ENCODE results near the gene TMEM121B.

TMEM121B gene

DNA sequence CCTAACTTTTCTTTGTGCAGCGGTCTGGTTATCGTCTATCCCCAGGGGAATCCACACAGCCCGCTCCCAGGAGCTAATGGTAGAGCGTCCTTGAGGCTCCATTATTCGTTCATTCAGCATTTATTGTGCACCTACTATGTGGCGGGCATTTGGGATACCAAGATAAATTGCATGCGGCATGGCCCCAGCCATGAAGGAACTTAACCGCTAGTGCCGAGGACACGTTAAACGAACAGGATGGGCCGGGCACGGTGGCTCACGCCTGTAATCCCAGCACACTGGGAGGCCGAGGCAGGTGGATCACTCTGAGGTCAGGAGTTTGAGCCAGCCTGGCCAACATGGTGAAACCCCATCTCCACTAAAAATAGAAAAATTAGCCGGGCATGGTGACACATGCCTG is 11.2 kb downstream of the TMEM121B start:
- FAIRE-seq: no peak

DNA sequence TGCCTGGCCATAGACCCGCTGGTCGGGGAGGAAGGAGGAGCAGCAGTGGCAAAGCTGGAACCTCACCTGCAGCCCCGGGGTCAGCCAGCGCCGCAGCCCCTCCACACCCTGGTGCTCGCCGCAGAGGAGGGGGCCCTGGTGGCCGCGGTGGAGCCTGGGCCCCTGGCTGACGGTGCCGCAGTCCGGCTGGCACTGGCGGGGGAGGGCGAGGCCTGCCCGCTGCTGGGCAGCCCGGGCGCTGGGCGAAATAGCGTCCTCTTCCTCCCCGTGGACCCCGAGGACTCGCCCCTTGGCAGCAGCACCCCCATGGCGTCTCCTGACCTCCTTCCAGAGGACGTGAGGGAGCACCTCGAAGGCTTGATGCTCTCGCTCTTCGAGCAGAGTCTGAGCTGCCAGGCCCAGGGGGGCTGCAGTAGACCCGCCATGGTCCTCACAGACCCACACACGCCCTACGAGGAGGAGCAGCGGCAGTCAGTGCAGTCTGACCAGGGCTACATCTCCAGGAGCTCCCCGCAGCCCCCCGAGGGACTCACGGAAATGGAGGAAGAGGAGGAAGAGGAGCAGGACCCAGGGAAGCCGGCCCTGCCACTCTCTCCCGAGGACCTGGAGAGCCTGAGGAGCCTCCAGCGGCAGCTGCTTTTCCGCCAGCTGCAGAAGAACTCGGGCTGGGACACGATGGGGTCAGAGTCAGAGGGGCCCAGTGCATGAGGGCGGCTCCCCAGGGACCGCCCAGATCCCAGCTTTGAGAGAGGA is 11.9 kb downstream of the TMEM121B start:
- FAIRE-seq: no peak

DNA sequence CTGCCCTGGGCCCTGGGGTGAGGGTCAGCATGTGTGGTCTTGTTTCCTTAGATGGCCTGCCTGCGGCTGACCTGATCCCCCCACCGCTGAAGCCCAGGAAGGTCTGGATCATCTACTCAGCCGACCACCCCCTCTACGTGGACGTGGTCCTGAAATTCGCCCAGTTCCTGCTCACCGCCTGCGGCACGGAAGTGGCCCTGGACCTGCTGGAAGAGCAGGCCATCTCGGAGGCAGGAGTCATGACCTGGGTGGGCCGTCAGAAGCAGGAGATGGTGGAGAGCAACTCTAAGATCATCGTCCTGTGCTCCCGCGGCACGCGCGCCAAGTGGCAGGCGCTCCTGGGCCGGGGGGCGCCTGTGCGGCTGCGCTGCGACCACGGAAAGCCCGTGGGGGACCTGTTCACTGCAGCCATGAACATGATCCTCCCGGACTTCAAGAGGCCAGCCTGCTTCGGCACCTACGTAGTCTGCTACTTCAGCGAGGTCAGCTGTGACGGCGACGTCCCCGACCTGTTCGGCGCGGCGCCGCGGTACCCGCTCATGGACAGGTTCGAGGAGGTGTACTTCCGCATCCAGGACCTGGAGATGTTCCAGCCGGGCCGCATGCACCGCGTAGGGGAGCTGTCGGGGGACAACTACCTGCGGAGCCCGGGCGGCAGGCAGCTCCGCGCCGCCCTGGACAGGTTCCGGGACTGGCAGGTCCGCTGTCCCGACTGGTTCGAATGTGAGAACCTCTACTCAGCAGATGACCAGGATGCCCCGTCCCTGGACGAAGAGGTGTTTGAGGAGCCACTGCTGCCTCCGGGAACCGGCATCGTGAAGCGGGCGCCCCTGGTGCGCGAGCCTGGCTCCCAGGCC is 12.7 kb downstream of the TMEM121B start:
- FAIRE-seq: no peak

DNA sequence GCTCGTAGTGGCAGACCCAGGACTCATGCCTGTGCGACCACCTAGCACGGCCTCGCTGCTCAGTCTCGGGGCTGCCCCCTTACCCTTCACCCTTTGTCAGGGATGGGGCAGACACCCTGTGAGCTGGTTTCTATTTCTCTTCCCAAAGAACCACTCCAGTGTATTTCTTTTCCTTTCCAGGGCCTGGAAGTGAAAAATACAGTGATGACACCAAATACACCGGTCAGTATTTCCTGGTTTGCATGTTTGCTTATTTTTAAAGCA is 13.7 kb downstream of the TMEM121B start:
- FAIRE-seq: no peak

DNA sequence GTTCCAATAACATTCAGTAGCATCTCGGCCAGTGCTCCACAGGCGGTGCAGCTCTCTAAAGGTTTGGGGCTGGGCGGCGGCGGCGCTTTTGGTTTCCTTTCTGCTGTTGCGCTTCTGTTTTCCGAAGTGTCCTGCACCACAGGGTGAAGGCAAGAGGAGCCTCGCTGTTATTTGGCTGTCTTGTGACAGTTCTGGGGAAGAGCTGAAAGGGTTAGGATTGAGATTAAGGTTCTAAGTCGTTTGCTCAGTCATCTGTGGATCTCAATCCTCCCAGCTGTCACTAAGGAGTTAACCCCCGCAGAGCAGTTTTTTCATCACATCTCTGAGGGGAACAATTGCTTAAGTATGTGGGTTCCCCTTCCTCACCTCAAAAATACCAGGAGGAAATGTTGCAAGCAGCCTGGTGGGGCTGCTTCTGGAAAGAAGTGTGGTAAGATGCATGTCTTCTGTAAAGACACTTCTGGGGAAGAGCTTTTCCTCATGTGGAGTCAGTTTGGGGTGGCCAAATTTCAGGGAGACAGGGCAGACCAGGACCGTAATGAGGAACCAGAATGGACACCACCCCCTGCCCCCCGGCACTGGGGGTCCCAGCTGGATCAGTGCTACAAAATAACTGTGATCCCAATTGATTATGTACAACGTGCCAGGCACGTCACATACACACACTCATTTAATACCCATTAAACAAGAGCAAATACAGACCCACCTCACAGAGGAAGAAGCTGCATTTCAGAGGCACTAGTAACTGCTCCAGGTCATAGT is 14.2 kb downstream of the TMEM121B start:
- FAIRE-seq: no peak

DNA sequence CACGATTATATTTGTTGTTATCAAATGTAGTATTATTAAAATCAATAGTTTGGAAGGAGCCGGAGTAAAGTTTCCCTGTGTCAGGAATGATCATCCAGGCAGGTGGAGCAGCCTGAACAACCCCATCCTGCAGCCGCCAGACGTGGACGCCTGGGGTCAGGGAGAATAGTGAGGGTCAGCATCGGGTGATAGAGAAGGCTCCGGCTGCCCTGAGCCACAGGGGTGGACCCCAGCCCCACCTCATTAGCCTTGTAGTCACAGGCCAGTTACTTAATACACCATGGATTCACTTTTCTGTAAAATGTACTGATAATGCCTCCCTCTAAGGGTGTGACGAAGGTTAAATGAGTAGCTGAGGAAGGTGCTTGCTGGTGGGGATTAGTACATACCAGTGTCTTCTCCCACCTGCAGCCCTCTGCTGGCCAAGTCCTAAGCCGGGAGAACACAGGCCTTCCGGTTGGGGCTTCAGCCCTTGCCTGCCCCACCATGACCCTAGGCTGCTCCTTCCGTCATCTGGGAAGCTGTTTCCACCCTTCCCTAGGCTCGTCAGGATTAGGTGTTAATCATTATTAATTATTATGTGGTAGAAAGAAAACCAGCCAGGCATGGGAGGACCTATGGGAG is 14.9 kb downstream of the TMEM121B start:
- FAIRE-seq: no peak

DNA sequence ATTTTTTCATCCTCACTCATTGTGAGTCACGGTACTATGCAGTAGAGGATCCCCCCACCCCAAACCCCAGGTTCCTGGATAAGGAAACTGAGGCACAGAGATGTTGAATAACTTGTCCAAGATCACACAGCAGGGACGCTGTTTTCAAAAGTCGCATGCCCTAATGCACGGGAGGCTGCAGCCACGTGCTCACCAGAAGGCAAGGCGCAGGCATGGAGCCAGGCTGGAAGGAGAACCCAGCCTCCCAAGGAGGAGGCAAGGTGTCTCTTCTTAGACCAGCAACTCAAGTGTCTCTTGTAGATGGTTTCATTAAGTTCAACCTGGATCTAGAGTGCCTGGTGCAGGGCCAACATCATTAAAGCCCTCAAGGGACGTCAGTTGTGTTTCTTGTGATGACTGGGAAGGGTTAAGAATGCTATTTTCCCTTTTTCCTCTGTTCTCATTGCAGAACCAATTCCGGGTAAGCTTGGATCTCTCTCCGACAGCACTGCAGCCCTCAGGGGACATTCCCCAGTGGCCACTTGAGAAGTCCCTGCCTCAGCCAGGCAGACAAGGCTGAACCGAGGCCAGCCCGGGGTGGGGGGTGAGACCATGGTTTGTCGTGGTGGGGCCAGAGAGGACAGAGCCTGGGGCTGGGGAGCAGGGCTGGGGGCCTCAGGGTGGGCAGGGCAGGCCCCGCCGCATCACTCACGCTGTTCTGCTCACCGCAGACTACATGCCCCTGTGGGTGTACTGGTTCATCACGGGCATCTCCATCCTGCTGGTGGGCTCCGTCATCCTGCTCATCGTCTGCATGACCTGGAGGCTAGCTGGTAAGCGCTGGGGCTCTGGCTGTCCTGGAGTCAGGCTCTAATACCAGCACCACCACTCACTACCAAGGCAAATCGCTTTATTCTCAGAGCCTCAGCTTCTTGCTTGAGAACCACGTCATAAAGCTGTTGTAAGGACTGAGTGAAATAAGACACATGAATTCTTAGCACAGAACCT is 15.7 kb downstream of the TMEM121B start:
- FAIRE-seq: no peak

DNA sequence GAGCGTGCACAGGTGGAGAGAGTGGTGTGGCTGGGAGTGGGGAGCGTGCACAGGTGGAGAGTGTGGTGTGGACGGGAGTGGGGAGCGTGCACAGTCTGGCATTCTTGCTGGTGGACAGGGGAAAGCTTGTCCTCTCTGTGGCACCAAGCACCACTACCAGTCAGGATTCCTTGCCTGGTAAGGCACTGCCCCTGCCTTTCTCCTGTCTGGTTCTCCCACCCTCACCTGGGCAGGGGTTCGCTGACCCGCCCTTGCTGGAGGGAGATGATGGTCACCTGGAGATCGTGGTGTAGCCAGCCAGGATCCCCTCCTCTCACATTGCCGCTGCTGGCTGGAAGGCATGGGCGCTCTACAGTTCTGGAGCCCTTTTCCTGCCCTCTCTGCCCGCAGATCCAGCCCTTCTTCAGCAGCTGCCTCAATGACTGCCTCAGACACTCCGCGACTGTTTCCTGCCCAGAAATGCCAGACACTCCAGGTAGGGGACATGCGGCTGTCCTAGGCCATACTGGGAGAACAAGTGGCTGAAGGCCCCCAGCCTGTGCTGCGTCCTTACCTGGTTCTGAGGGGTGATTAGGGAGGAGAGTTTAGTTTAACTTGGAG is 16.7 kb downstream of the TMEM121B start:
- FAIRE-seq: no peak

DNA sequence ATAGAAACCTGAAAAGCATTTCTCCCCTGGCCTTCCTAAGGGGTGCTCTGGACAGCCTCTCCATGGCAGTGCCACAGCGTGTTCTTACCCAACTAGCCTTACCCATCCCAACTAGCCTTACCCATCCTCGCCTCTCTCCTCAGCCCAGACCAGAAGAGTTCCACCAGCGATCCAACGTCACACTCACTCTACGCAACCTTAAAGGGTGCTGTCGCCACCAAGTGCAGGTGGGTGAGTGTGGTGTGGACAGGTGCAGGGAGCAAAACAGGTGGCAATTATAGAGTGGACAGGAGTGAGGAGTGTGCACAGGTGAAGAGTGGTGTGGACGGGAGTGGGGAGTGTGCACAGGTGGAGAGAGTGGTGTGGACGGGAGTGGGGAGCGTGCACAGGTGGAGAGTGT is 17.8 kb downstream of the TMEM121B start:
- FAIRE-seq: no peak

DNA sequence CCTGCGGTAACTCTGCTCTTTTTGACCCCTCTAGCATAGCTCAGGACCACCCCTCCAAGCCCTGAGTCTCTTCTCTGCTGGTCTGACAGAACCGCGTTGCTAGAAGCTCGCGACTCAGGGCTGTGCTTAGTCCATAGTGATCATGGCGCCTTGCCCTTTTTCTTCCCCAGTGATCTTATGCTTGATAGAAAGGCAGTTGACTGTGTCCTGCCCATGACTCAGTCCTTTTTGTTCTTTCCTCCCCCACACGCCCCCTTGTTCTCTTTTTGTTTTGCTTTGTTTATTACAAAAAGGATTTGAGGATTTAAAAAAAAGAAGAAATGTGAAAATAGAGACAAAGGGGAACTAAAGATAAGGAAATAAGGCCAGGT is 18.9 kb downstream of the TMEM121B start:
- no peak for FAIRE-seq

DNA sequence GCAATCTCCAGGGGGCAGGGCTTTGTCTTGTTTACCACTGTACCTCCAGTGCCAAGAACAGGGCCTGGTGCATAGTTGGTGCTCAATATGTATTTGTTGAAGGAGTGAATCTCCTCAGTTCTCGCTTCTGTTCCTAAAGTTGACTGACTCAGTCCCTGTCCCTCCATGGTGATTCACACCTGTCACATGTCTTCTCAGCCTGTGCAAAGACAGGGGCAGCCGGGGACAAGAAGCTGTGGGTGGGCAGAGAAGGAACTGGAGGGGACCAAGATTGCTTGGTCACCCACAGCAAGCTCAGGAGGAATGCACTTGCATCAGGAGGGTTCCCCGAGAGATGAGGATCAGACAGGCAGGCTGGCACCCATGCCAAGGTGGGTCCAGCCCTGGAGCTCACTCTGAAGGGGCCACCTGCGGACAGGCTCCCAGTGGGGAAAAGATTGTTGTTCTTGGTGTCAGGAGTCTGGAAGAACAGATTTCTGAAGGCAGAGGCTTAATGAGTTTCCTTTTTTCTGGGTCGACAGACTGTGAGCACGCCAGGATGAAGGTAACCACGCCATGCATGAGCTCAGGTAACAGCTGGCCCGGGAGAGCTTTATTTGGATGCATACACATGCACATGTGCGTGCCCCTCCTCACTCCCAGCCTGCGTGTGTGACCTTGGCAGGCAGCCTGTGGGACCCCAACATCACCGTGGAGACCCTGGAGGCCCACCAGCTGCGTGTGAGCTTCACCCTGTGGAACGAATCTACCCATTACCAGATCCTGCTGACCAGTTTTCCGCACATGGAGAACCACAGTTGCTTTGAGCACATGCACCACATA is 19.5 kb downstream of the TMEM121B start:
- FAIRE-seq: no peak

DNA sequence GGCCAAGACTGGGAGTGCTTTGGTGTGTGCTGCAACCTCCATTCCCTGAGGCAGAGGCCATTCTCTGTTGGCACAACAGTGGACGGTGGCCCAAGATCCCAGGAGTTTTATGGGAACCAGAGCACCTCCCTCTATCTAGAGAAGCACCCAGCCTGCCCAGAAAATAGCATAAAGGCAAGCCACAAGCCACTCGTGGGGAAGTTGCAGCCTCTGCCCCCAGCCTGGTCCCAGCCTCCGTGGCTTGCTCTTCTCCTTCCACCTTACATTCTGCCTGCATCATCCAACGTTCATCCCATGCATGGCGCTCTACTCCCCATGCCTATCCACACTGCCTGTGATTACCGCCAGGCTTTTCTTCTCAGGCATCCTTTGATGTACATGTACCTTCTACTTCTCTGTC is 20.5 kb downstream of the TMEM121B start:
- no peak for FAIRE-seq

DNA sequence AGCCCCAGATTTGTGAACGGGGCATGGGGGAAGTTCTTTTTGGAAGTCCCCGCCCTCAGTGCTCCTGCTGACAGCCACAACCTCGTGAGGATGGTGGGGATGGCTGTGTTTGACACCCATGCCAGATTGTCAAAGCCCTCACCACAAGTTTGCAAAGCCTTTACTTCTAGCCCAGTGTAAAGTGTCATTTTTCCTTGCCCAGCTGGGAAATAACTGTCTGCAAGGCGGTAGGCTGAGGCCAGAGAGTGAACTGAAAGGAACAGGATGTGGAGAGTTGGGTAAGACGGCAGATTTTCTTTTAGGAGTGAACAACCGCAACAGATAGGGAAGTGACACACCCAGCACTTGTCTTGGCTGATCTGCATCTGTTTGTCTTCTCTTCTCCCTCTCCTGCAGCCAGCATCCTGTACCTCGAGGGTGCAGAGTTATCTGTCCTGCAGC is 22.8 kb downstream of the TMEM121B start:
- FAIRE-seq: no peak

DNA sequence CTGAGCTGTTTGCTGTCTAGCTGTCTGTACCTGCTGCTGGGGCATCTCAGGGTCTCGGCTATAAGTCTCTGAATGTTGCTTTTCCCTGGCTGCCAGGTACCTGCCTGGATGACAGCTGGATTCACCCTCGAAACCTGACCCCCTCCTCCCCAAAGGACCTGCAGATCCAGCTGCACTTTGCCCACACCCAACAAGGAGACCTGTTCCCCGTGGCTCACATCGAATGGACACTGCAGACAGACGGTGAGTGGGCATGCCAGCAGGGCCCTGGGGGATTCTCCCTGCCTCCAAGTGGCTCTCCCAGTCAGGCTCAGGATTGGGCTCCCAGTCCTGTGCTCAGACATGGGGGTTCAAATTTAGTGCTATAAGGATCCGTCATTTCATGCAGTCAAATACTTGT is 23.5 kb downstream of the TMEM121B start:
- no peak for FAIRE-seq

DNA sequence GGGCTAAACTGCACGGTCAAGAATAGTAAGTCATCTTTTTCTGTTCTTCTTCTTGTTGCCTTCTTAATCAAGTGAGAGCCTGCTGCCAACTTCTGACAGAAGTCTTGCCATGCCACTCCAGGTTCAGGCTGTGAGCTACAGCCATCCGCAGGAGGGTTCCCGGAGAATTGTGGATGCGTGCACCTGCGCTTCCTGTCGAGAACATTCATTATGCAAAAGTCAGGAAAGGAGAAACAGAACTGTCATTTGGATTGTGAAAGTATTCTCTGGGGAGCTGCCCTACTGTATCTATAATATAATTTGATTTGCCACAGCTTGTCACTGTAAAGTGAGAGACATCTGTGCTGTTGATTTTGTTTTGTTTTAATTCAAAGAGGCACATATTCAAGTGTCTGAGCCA is 24.1 kb downstream of the TMEM121B start:
- no peak for FAIRE-seq

DNA sequence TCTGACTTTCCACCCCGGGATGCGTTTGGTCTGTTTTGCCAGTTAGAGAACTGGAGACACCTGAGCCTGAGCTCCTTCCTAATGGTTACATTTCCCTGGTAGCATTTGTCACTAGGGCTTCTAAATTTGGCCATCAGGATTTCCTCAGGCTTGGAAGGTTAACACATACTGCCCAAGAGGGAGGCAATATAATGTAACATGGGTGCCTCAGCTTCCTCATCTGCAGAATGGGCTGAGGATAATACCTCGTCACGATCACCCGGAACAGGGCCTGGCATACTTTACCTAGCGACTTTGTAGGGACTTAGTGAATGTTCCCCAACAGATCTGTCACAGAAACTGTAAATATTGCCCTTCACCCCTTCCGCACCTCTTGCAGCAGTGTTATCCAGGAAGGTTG is 25.1 kb downstream of the TMEM121B start:
- no peak for FAIRE-seq

DNA sequence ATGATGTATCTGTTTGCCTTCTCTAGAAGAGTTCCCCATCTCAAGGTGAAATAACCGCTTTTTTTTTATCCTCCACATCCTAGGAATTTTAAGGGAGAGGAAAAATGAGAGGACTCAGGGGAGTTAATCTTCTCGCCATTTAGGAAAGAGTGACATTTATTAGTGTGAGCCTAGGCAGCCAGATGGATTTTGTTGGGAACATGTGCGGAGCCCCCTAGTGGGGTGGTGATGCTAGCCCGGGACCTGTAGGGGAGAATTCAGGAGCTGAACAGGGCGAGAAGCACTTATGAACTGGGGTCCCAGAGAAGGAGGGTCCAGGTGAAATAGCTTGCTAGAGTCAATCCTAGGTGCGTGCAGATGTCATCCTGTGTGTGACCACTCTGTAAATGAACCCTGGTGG is 25.6 kb downstream of the TMEM121B start:
- FAIRE-seq: no peak

DNA sequence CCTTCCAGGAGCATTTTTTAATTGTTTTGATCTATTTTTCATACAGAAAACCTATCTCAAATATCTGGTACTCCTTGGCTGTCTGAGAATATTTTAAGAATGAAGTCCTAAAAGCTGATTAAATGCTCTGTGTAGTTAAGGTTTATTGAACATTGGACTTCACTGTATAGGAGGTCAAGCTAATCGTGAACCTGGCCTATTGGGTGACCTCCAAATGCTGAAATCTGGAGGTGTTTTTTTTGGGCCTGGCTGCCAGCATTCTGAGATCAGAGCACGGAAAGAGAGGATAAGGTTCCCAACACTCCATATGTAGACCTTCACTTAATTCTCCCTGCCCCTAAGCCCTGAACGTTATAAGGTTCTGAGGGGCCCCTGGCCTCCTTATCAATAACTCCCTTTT is 28.1 kb downstream of the TMEM121B start:
- no peak for FAIRE-seq

DNA sequence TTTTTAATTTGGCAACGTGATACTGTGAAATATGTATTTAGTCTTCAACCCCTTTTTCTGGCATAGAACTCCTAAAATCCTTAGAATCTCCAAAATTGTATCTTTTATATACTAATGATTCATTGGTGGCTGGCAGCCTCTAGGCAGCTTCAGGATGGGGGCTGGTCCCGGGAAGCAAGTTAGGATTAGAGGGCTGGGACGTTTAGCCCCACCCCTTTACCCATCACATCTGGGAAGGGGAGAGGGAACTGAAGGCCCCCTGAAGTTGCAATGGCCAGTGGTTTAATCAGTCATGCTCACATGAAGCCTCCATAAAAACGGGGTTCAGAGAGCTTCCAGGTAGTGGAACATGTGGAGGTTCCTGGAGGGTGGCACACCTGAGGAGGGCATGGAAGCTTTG is 29.3 kb downstream of the TMEM121B start:
- no peak for FAIRE-seq

DNA sequence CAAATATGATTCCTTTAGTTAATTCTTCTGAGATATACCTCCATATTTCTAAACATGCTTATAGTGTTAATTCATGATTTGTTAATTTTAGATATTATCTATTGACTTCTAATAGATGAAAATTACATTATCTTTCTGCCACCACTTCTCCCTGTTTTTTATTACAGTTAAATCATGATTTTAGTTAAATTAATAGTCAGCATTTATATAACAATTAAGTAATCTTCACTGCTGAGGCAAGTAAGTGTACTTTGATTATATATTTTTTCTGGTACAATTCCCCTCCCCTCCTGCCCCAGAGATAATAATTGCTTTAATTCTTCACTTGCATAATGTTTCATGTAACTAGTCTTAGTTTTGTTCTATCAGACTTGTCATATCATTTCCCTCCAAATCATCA is 30.6 kb downstream of the TMEM121B start:
- no peak for FAIRE-seq

Data from colon (tissue), 2 donors.